Mononuclear cell (primary cell): ENCODE data around the gene SLC39A11. TPM values are rescaled to one million over a fixed set of nuclear protein-coding genes. Genes with fewer than 3 reads are reported as not detected.

Source experiments
- H3K27me3 ChIP-seq: 2 replicates; pipeline ENCODE4 v1.6.0; 2011; ENCODE audit warnings: low read length, control low read depth; ENCODE audit not compliant: insufficient read depth
- H3K4me1 ChIP-seq: 2 replicates; pipeline ENCODE4 v1.5.1; 2011; ENCODE audit warnings: mild to moderate bottlenecking, low read length, control low read depth; ENCODE audit not compliant: insufficient read depth
- H3K4me3 ChIP-seq: 2 replicates; pipeline ENCODE4 v1.5.1; 2011; ENCODE audit warnings: mild to moderate bottlenecking, low read length, moderate library complexity
- H3K9me3 ChIP-seq: 2 replicates; pipeline ENCODE4 v1.5.1; 2011; ENCODE audit warnings: low read depth, mild to moderate bottlenecking, control low read depth, low read length
- total RNA-seq: library from RNA; depleted of rRNA; stranded (reverse); fragments of >200 nt; gene quantifications from one replicate; pipeline ENCODE4 v1.2.3, GENCODE V29; 2012

The SLC39A11 gene
- total RNA-seq, 1 donor: 14.4 TPM

DNA sequence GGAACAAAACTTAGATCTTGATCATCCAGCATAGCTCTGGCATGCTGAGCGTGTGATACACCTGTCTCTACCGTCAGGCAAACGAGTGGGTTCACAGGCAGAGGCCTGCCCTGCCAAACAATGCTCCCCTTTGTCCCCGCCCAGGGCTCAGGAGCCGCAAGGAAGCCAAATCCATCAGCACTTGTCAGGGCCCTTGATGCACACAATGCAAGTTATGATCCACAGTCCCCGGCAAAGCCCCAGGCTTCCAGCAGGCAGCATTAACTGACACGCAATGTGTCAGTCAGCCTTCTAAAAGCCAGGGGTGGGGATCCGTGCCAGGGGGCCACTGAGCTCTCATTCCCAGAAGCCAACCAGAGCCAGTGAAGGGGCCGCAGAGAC lies 460.9 kb downstream of the SLC39A11 start:
- peaks cover 4% of the 10 kb centered on the region for H3K4me1 ChIP-seq
- H3K9me3 ChIP-seq: no peaks in the 10 kb centered on the region
- H3K4me3 ChIP-seq: no peak overlapping the region
- H3K27me3 ChIP-seq: no peaks in the 10 kb centered on the region

DNA sequence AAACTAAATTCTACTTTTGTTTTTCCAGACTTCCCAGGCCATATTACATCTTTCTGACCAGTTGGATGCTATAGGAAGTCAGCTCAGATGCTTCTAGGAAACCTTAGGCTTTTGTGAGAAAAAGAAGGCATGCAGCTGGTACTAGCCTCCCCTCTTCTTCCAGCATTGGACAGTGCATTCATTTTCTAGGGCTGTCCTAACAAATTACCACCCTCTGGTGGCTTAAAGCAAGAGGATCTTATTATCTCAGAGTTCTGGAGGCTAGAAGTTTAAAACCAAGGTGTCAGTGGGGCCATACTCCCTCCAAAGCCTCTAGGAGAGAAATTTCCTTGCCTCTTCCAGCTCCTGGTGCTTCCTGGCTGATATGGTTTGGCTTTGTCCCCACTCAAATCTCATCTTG lies 467.8 kb downstream of the SLC39A11 start:
- no peak overlapping the region for H3K4me3 ChIP-seq
- H3K4me1 ChIP-seq: no peaks in the 10 kb centered on the region
- no peaks in the 10 kb centered on the region for H3K9me3 ChIP-seq
- H3K27me3 ChIP-seq: peaks cover 10% of the 10 kb centered on the region

DNA sequence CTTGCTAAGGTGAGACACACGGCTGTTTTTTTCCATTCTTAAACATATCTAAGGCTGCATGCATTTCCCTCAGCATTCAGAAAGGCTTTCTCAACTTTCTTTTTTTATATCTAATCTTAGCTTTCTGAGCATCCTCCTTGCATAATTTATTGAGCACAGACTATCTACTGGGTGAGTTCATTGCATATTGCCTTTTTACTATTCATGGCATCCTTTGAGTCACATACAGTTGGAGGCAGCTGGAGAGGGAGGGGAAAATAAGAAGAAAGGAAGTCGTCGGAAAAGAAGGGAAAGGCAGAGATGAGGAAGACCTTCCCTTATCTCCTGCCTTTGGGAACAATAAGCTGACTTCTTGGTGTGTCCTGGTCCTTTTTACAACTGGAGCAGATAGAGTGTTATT lies 468.3 kb downstream of the SLC39A11 start:
- no peak overlapping the region for H3K4me3 ChIP-seq
- no peaks in the 10 kb centered on the region for H3K9me3 ChIP-seq
- no peaks in the 10 kb centered on the region for H3K4me1 ChIP-seq

GRCh38 chr17:72622661-72623433 lies 469.6 kb downstream of the SLC39A11 start:
- Histone ChIP-seq H3K27me3 (peaks cover 10% of the 10 kb centered on the region), H3K9me3 (no peaks in the 10 kb centered on the region), H3K4me3 (no peak overlapping the region), H3K4me1 (peaks cover 2% of the 10 kb centered on the region)

More for the DNA sequence above, 468.3 kb downstream of the SLC39A11 start:
- peaks cover 10% of the 10 kb centered on the region for H3K27me3 ChIP-seq

GRCh38 chr17:72619976-72620650 lies 472.4 kb downstream of the SLC39A11 start:
- Histone ChIP-seq H3K9me3 (no peaks in the 10 kb centered on the region), H3K4me1 (peaks cover 6% of the 10 kb centered on the region), H3K27me3 (peaks cover 22% of the 10 kb centered on the region), H3K4me3 (no peak overlapping the region)

DNA sequence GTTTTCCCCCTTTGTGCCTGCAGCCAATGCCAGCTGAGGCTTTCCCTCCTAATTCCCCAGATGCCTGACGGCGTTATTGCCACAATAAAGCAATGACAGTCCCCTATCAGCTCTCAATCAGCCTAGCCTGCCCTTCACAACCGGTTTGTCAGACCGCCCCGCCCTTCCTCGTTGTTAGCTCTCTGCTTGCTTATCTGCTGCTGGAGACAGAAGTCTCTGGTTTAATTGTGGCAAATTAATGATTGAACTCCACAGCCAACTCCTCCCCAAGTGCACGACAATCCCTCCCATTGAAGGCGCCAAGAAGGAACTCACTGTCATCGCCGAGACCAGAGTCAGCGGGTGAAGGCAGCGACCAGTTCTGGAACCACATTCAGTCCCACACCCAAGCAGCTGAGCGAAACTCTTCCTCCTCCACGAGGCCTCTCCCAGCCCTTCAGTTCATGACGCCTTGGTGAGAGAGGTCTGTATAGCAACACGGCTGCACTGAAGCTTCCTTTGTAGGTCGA lies 474.4 kb downstream of the SLC39A11 start:
- H3K9me3 ChIP-seq: no peaks in the 10 kb centered on the region
- H3K4me3 ChIP-seq: no peak overlapping the region
- peaks cover 18% of the 10 kb centered on the region for H3K27me3 ChIP-seq
- H3K4me1 ChIP-seq: peaks cover 6% of the 10 kb centered on the region

DNA sequence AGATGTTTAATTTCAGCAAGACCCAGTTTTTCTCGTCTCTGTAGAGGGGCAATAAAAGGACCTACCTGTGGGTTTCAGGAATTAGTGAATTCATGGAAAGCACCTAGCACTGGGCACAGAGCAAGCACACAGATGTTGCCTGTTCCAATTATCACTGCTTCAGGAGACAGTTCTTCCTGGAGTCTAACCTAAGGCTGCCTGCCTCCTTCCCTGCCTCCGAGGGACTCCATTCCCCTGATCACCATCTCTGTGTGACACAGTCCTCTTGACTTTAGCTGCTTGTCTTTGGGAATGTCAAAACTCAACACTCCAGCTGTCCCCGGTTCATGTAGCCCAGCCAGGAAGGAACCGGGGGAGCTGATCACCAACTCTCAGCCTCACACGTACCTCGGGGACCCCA lies 474.9 kb downstream of the SLC39A11 start:
- H3K4me3 ChIP-seq: no peak overlapping the region
- H3K9me3 ChIP-seq: no peaks in the 10 kb centered on the region
- H3K27me3 ChIP-seq: peaks cover 17% of the 10 kb centered on the region
- peaks cover 6% of the 10 kb centered on the region for H3K4me1 ChIP-seq

DNA sequence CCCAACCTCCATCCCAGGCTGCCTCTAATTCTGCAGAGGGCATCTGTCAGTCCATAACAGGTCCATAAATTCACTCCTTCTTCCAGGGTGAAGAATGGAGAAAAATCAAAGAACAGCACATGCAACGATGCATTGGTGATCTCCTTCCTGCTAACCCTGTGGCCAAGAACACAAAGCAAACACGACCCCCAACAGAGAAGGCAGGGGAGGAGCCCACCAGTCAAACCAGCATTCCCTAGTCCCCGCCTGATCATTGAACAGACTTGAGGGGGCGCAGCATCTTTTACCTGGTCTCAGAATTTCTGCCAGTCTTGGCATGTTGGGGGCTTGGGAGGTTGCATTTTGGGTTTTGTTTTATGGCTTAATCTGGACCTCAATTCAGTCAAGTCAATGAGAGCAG lies 476.0 kb downstream of the SLC39A11 start:
- no peaks in the 10 kb centered on the region for H3K9me3 ChIP-seq
- H3K4me3 ChIP-seq: no peak overlapping the region
- H3K4me1 ChIP-seq: peaks cover 6% of the 10 kb centered on the region
- H3K27me3 ChIP-seq: peaks cover 14% of the 10 kb centered on the region

DNA sequence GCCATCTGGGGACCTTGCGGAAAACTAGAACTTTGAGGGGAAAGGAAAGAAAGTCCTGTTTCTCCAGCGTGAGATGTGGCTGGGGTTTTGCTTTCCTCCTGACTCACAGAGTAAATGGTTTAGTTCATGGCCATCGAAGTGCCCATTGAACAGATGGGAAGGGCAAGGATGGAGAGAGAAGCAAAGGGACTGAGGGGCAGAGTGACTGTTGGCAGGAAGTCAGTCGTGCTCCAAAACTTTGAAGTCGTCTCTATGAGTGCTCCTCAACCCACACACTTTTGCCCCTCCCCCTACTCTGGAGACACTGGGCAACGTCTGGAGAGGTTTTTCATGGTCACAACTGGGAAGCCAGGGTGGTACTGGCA lies 476.9 kb downstream of the SLC39A11 start:
- Histone ChIP-seq H3K4me1 (peaks cover 6% of the 10 kb centered on the region), H3K9me3 (no peaks in the 10 kb centered on the region), H3K4me3 (no peak overlapping the region), H3K27me3 (peaks cover 14% of the 10 kb centered on the region)

DNA sequence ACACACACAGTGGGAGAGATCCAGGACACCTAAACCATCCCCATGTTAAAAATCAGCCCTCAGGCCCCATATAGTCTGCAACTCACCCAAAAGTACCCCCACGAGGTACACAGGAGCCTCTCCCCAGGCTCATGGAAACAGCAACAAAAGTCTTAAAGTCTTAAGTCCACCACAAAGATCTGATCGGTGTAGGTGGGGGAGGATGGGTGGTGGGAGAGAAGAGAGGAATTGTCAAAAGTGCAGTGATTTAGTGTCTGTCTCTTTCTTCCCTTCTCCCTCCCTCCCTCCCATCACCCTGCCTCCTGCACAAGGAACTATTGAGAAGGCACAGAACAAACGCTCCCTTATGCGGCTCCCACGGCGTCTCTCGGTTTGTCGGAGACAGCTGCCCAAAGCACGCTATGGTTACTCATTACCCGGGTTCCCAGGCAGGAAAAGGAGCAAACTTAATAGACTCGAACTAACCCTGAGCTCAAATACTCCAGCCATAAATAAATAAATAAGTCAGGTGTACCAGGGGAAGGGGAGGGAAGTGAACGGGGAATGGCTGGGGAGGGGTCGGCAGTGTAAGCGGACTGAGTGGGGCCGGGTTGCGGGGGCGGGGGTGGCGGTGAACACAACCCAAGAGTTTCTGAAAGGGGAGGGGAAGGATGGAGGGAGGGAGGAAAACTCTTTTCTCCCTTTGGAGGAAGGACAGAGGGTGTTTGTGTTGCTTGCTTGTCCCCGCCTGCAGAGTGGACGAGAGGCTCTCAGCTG lies 477.4 kb downstream of the SLC39A11 start:
- Histone ChIP-seq H3K4me3 (no peak overlapping the region), H3K4me1 (peaks cover 6% of the 10 kb centered on the region)

GRCh38 chr17:72614476-72614870 lies 478.0 kb downstream of the SLC39A11 start:
- Histone ChIP-seq H3K4me1 (peaks cover 6% of the 10 kb centered on the region), H3K4me3 (no peak overlapping the region), H3K9me3 (no peaks in the 10 kb centered on the region), H3K27me3 (peaks cover 14% of the 10 kb centered on the region)

More for the DNA sequence above, 477.4 kb downstream of the SLC39A11 start:
- H3K27me3 ChIP-seq: peaks cover 14% of the 10 kb centered on the region
- no peaks in the 10 kb centered on the region for H3K9me3 ChIP-seq

- Histone ChIP-seq H3K4me1 (peaks cover 6% of the 10 kb centered on the region), H3K27me3 (peaks cover 14% of the 10 kb centered on the region), H3K4me3 (no peak overlapping the region), H3K9me3 (no peaks in the 10 kb centered on the region)
These were observed 478.6 kb downstream of the SLC39A11 start for GRCh38 chr17:72613806-72614292.

GRCh38 chr17:72613396-72613795 lies 479.1 kb downstream of the SLC39A11 start:
- Histone ChIP-seq H3K4me3 (no peak overlapping the region), H3K4me1 (peaks cover 6% of the 10 kb centered on the region), H3K9me3 (peaks cover 2% of the 10 kb centered on the region), H3K27me3 (peaks cover 14% of the 10 kb centered on the region)

DNA sequence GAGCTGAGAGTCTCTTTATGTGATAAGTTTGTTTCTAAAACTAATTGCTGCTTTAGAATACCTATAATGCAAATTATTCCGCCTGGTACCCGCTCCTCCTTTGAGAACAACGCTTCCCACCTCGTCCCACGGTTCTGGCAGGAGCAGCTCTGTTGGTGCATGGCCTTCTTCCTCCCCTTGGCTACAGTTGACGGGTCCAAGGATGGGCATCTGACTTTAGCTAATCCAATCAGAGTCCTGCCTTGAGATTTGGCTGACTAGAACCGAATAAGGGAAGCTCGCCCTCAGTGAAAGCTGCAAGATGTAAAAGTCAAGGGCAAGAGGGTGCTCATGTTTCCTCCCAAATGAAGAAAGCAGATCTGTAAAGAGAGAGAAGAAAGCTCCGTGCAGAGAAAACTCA lies 481.3 kb downstream of the SLC39A11 start:
- Histone ChIP-seq H3K9me3 (peaks cover 14% of the 10 kb centered on the region), H3K4me1 (no peaks in the 10 kb centered on the region), H3K27me3 (peaks cover 7% of the 10 kb centered on the region), H3K4me3 (no peak overlapping the region)

DNA sequence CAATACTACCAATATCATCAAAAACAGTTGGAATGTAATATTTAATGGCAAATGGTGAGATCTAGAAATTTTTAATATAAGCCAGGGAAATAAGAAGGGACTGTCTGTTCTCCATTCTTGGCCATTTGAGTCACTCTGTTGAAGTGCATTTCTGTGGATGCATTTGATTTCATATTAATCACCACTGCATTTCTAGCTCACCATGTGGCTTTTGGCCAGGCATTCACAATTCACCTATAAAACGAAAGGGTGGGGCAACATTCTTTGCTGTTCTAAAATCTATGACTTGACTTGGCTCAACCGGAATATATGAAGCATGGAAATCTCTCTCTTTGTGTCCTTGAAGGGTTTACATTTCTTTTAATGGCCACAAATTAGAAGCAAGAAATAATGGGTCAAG lies 483.0 kb downstream of the SLC39A11 start:
- Histone ChIP-seq H3K4me3 (no peak overlapping the region), H3K4me1 (no peaks in the 10 kb centered on the region), H3K9me3 (peaks cover 14% of the 10 kb centered on the region), H3K27me3 (peaks cover under 1% of the 10 kb centered on the region)
